H1 (cell line): ENCODE measurements around the gene OR8B12. TPM values are rescaled to one million over a fixed set of nuclear protein-coding genes. Genes with fewer than 3 reads are reported as not detected.

Source experiments
- CHD7 ChIP-seq: fragments of 300-600 bp; sonication (generic); IDR thresholded peaks from 2 replicates; pipeline ENCODE4 v1.7.1; 2012; ENCODE audit warnings: low read length, moderate library complexity, mild to moderate bottlenecking, inconsistent platforms; ENCODE audit not compliant: insufficient replicate concordance
- CTCF ChIP-seq, 3 experiments: IDR thresholded peaks; 1 replicate in 2 of 3; 2 replicates in 1 of 3; pipeline versions ENCODE4 v1.5.1 to v1.6.1; 2011; ENCODE audit warnings: low read length in 3 of 3, mild to moderate bottlenecking in 3 of 3, inconsistent platforms in 2 of 3, low read depth in 1 of 3, moderate library complexity in 1 of 3; ENCODE audit not compliant: insufficient read depth in 1 of 3; ENCODE audit errors: control extremely low read depth in 1 of 3
- EZH2 ChIP-seq: fragments of 200-600 bp; sonication (generic); IDR thresholded peaks from 2 replicates; pipeline ENCODE4 v1.7.1; 2012; ENCODE audit warnings: low read depth, mild to moderate bottlenecking, moderate library complexity, low read length, inconsistent platforms; ENCODE audit not compliant: severe bottlenecking
- HDAC6 ChIP-seq: IDR thresholded peaks from one replicate; pipeline ENCODE4 v1.7.1; 2012; ENCODE audit warnings: low read depth, mild to moderate bottlenecking, inconsistent platforms, low read length, moderate library complexity
- MAFK ChIP-seq: IDR thresholded peaks from 2 replicates; pipeline ENCODE4 v1.6.1; 2012; ENCODE audit warnings: low read depth, mild to moderate bottlenecking, improper control_type of control experiment, low read length
- polyA plus RNA-seq, 7 experiments: library from polyadenylated mRNA; depleted of rRNA in 3 of 7; stranded (reverse) in 5 of 7; unstranded in 2 of 7; fragments of >200 nt in 5 of 7; fragments of 200-250 nt in 2 of 7; gene quantifications; 1 replicate in 5 of 7; 2 replicates in 1 of 7; 4 replicates in 1 of 7; pipeline versions ENCODE4 v1.2.1 to v1.2.3, GENCODE V29; 2011 to 2013; ENCODE audit warnings: missing spikeins in 2 of 7, mixed read lengths in 2 of 7
- total RNA-seq: library from RNA; stranded (reverse); fragmentation: NEBNext Ultra II Directional; extraction: Animal tissue kit (Norgen Biotek cat#: 25700); gene quantifications from 2 replicates; pipeline ENCODE4 v1.2.1, GENCODE V29; 2021

OR8B12 gene
- total and polyA plus RNA-seq, 2 of the 8 experiments (the other 6 are each of a cell fraction or from before 2014, with no cell fraction given): not detected

- TF ChIP-seq CTCF (IDR thresholded peaks at IDR 0.05; ENCODE audit: control extremely low read depth in 1 of 3, insufficient read depth in 1 of 3, low read depth in 1 of 3, low read length in 3 of 3): no peak
- TF ChIP-seq CHD7: no peak
- TF ChIP-seq HDAC6: no peak
- TF ChIP-seq EZH2: no peak
- TF ChIP-seq MAFK: no peak
These were observed 2.2 kb downstream of the OR8B12 start (continued) for GRCh38 chr11:124541204-124541603.
